HG02981 (cell line): Measurements from ENCODE around the gene PRRX1.

Experiments used
- ATAC-seq: cut with Tn5 transposase; IDR thresholded peaks from one replicate; pipeline ENCODE4 v1.9.1; 2021; ENCODE audit warnings: mild to moderate bottlenecking, moderate library complexity; ENCODE audit not compliant: unreplicated experiment

PRRX1 gene

DNA sequence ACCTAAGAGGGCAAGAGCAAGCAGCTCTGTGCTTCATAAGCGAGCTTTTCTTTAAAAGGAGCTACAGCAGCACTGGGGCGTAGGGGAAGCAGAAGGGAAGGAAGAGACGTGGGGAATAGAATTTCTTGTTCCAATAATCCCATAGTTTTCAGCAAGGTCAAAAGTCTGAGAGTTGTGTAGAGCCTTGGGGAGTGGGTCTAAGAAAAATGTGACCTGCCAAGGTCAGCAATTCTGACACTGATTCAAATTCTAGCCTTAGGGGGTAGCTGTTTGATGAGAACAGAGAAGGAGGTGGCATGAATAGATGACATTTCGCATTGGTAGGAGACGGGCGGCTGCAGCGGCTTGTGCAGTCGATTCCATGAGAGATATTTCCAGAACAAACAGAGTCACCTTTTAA, 22.4 kb downstream of the PRRX1 start:
- ATAC-seq, result no peak

GRCh38 chr1:170687621-170688020, 23.7 kb downstream of the PRRX1 start:
- ATAC-seq, result no peak

GRCh38 chr1:170691258-170691657, 27.3 kb downstream of the PRRX1 start:
- ATAC-seq, result no peak

DNA sequence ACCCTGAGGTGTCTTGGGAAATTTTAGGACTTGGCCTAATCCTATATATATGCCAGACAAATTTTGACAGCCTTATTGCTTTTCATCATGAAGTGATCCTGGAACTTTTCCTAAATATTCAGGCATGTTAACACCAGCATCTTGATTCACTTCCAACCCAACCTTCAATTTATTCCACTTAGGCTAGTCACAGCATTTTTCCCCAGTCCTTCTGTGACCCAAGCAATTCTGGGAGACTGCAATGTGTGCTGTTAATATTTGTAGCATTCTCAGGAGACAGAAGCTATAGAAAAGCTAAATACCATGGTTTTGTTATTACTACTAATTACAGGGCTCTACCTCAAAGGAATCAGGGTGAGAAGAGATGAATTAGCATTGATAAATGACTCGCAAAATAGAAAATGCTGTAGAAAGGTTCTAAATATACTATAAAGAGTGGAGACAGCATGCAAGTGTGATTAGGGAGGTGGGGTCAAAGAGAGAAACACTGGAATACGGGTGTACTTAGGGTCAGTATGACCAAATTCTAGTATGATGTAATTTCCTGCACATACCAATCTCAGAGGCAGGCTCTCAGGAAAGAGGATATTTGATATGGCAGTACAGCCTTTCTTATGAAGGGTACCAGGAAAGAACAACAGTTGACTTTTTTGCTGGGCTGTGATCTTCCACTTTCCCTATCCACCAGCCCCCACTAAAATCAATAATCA, 29.1 kb downstream of the PRRX1 start:
- no peak for ATAC-seq

DNA sequence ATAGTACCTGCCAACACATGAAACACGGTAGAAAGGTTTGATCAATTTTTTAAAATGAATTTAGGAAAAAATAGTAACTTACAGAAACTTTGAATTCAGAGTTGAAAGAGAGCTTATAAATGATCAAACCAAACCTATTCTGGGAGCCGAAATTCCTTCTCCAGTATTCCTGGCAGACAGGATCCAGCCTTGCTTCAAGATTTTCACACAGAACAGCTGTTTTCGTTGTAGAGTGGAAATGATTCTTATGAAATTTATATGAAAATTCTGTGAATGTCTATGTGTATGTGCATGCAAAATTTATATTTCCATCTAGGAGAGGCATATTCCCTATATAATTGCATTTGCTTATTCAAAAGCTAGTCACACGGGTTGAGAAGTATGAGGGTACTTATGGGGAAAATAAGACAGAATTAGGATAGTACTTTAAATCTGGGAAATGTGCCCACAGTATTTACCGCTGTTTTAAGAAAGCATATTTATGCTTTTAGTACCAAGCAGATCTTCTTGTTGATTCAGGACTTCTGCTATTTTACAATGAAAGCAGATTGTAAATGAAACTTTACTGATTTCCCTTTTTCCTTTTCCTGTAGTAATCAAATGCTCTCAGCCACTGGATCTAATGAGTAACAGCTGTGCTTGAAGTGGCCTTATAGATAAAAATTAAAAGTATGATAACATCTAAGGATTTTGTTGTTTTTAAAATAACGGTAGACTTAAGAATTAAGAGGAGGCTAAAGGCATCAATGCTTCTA, 30.4 kb downstream of the PRRX1 start:
- ATAC-seq, result no peak

GRCh38 chr1:170695955-170696590, 32.1 kb downstream of the PRRX1 start:
- no peak for ATAC-seq

DNA sequence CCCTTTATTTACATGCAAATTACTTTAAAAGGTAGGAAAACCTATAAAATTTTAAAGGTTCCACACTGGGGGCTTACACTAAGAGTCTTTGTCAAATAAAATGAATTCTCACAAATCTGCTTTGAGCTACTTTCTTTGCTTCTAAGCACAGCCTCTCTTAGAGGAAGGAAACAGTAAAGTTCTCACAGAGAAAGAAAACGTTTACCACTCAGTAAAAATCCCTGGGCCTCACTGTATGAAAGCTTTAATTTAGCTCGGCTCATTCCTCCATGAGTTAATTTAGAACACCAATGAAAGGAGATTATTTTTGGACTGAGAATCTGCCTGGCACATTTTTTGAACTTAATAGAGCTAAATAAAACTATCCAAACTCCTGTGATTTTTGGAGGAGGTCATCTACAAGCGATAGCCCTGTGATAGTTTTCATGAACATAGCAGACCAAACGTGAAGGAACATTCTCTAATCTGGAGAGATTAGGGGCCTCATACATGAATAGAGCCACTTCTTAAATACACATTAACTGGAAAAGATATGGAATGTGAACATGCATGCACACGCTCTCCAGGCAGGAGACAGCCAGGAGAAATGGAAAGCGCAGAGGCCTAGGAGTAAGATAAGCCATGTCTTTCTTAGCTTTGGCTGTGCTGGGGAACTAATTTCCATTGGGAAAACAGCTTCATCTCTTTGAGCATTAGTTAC, 32.8 kb downstream of the PRRX1 start:
- no peak for ATAC-seq

DNA sequence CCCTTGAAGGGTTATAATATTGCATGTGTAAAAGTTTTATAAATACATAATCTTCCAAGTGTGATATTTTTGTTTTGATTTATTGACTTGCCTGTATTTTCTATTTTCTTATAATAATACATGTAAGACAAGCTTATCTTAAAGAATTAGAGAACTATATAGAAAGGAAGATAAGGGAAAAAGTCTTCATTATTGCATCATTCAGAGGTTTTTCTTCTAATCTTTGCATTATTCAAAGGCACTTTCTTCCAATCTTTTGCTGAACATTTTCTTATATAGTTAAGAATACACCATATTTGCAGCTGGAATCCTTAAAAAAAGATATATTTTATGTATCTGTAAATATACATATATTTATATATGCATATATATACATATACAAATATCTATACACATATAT, 33.4 kb downstream of the PRRX1 start:
- ATAC-seq, result no peak

DNA sequence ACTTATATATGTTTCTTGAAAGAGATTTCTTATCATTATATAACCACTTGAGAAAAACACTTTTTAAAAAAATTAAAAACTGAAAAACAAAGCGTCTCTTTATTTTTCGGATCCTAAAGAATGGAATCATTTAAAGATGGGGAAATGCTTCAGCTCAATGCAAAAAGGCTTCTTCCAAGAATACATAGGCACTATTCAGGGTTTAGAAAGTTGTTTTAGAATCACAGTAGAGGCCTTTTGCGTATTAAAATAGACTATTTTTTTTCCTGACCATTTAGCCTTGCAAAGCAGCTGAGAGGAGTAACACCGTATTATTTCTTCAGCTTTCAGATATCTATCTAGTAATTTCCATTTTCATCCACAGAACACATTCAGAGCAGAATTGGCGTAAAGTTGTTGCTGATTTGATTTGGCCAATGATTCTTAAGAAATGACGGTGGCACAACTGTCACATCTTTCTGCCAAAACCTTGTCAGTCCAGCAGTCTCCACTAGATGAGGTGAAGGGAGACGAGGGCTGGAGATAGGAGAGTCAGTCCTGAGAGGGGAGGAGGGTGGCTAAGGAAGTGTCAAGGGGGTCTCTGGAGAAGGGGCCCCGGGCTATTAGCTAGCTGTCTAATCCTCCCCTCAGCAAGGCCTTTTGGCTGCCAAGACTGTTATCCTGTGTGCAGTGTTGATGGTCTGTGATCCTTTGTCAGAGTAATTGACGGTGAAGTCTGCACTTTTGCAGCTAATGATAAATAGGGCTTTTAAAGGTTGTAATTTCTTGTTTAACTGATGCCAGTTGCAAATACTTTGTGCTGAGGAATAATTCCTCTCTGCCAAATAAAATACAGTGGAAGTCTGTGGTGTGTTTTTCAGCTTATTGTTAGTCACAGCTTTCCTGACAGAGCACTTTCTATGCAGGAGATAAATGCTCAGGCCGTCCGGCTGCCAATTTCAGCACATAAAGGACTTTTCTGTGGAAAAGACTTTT, 34.7 kb downstream of the PRRX1 start:
- no peak for ATAC-seq

DNA sequence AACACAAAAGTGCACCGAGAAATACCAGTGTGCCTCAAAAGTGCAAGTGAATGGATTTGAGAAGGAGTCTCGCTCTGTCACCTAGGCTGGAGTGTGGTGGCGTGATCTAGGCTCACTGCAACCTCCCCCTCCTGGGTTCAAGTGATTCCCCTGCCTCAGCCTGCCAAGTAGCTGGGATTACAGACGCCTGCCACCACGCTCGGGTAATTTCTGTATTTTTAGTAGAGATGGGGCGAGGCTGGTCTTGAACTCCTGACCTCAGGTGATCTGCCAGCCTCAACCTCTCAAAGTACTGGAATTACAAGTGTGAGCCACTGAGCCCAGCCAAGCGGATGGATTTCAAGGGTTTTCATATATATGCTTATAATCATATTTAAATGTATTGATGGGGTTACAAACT, 35.8 kb downstream of the PRRX1 start:
- no peak for ATAC-seq

GRCh38 chr1:170700842-170701615, 37.1 kb downstream of the PRRX1 start:
- ATAC-seq, result no peak

DNA sequence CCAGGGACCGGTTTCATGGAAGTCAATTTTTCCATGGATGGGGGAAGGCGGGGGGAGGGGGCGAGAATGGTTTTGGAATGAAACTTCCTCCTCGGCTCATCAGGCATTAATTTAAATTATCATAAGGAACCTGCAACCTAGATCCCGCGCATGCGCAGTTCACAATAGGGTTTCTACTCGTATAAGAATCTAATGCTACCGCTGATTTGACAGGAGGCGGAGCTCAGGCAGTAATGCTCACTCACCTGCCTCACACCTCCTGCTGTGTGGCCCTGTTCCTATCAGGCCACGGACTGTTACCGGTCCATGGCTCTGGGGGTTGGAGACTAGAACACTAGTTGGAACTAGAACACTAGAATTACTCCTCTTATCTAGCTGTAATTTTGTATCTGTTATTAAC, 38.0 kb downstream of the PRRX1 start:
- ATAC-seq, result no peak

DNA sequence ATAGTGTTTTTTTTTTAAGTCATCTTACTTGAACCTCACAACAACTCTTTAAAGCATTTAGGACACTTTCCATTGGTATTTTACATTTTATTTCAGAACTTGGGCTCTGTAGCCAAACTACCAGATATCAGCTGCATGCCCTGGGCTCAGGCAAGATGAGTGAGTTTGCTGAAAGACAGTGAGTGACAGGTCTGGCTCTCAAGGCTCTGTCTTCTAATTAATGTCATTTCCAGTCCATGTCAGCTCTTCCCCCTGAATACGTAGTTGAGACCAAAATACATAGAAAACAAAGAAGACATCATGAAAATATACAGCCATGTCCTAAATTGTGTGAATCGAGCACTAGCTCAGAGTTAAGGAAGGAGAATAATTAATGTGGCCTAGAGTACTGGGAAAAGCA, 39.7 kb downstream of the PRRX1 start:
- no peak for ATAC-seq

- no peak for ATAC-seq
Measured at GRCh38 chr1:170704256-170704655, 40.3 kb downstream of the PRRX1 start.

DNA sequence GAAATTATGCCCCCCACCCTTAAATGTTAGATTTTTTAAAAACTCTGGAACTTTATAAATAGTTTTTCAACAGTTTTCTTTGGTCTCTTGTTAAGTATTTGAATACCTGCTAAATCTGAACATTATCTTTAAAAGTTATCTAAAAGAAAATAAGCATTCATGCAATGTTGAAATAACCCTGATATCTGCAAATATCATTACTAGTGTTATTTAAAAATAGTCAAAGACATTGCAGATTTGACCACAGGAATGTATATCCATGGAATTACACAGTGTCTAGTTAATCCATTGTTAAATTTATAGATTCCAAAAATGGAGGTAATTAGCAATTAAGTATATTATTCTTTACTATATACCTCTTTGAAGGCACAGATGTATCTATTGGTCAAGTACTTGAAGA, 42.0 kb downstream of the PRRX1 start:
- no peak for ATAC-seq

DNA sequence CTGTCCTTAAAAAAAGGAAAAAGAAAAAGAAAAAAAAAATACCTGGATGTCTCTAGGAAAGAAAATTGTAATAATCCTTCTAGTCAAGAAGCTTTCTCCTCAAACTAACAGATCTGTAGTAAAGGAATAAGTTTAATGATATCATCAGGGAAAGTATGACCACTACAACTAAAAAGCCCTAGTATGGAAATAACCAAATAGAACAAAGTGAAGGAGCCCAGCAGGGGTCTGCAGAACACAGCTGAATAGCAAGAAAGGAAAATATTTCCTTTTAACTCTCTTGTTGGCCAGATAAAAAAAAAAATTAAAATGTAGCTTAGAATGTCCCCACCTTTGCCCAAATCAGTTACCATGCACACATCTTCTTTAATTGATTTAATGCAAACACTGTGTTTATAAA, 43.2 kb downstream of the PRRX1 start:
- no peak for ATAC-seq

GRCh38 chr1:170707959-170708655, 44.2 kb downstream of the PRRX1 start:
- no peak for ATAC-seq

- no peak for ATAC-seq
Measured at GRCh38 chr1:170711682-170712081, 47.8 kb downstream of the PRRX1 start.

GRCh38 chr1:170714163-170714562, 50.2 kb downstream of the PRRX1 start:
- ATAC-seq, result no peak
